Activated gamma-delta T cell (primary cell): ENCODE data around the gene ALOXE3.
"Not testable (repeated sequence)": the region's sequence is repeated elsewhere in the genome, so short reads cannot be mapped to it uniquely, and the experiment has no call there.

Source experiments
- DNase-seq: peaks from one replicate; lab custom pipeline; 2025; lab: John Stamatoyannopoulos, UW

Gene ALOXE3

GRCh38 chr17:8091033-8091687, 27.2 kb downstream of the ALOXE3 start:
- no peak for DNase-seq

- DNase-seq = no peak
Observed at GRCh38 chr17:8089728-8090127, 28.6 kb downstream of the ALOXE3 start.

GRCh38 chr17:8087952-8088230, 30.4 kb downstream of the ALOXE3 start:
- DNase-seq = no peak

- no peak for DNase-seq
Observed at GRCh38 chr17:8087075-8087951, 31.0 kb downstream of the ALOXE3 start, which contains the start of gene ALOX12B. Gene ALOX12B (minus strand): TSS chr17:8087716. CDS start chr17:8087442, 274 bp downstream.

- DNase-seq = no peak
Observed at GRCh38 chr17:8084250-8084649, 34.1 kb downstream of the ALOXE3 start.

GRCh38 chr17:8082292-8082691, 36.0 kb downstream of the ALOXE3 start:
- DNase-seq = no peak

GRCh38 chr17:8081876-8082275, 36.4 kb downstream of the ALOXE3 start:
- no peak for DNase-seq

GRCh38 chr17:8080799-8081219, 37.5 kb downstream of the ALOXE3 start:
- no peak for DNase-seq

- DNase-seq = no peak
Observed at GRCh38 chr17:8080208-8080798, 38.0 kb downstream of the ALOXE3 start.

GRCh38 chr17:8079291-8080207, 38.8 kb downstream of the ALOXE3 start:
- DNase-seq = peak; percentile 53

- not testable (repeated sequence) for DNase-seq
Observed at GRCh38 chr17:8077939-8078338, 40.4 kb downstream of the ALOXE3 start.

- DNase-seq = no peak
Observed at GRCh38 chr17:8076502-8077266, 41.6 kb downstream of the ALOXE3 start.

- no peak for DNase-seq
Observed at GRCh38 chr17:8075574-8076342, 42.6 kb downstream of the ALOXE3 start.

GRCh38 chr17:8075081-8075480, 43.2 kb downstream of the ALOXE3 start:
- DNase-seq = no peak

GRCh38 chr17:8074554-8074953, 43.8 kb downstream of the ALOXE3 start:
- DNase-seq = no peak

- DNase-seq = peak; percentile 63
Observed at GRCh38 chr17:8073627-8074484, 44.5 kb downstream of the ALOXE3 start.

GRCh38 chr17:8072729-8073461, 45.4 kb downstream of the ALOXE3 start:
- no peak for DNase-seq

GRCh38 chr17:8072341-8072728, 46.0 kb downstream of the ALOXE3 start:
- no peak for DNase-seq

GRCh38 chr17:8071496-8071895, 46.8 kb downstream of the ALOXE3 start:
- no peak for DNase-seq
